ENCODE results near the gene AADACL4.
"Not testable (repeated sequence)": the region's sequence is repeated elsewhere in the genome, so short reads cannot be mapped to it uniquely, and the experiment has no call there.

DNA sequence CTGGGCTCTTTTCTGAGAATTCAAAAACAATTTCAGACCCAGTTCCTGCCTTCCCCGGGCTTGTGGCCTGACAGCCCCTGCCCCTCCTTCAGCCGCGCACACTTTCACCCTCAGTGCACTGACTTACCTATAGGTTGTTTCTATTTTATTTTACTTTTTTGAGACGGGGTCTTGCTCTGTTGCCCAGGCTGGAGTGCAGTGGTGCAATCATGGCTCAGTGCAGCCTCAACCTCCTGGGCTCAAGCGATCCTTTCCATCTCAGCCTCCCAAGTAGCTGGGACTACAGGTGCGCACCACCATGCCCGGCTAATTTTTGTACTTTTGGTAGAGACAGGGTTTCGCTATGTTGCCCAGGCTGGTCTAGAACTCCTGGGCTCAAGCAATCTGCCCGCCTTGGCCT is 1.5 kb downstream of the AADACL4 start:
- TF ChIP-seq, protein P1, sequence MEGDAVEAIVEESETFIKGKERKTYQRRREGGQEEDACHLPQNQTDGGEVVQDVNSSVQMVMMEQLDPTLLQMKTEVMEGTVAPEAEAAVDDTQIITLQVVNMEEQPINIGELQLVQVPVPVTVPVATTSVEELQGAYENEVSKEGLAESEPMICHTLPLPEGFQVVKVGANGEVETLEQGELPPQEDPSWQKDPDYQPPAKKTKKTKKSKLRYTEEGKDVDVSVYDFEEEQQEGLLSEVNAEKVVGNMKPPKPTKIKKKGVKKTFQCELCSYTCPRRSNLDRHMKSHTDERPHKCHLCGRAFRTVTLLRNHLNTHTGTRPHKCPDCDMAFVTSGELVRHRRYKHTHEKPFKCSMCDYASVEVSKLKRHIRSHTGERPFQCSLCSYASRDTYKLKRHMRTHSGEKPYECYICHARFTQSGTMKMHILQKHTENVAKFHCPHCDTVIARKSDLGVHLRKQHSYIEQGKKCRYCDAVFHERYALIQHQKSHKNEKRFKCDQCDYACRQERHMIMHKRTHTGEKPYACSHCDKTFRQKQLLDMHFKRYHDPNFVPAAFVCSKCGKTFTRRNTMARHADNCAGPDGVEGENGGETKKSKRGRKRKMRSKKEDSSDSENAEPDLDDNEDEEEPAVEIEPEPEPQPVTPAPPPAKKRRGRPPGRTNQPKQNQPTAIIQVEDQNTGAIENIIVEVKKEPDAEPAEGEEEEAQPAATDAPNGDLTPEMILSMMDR (IDR thresholded peaks at IDR 0.05), result not testable (repeated sequence)
- not testable (repeated sequence) for TF ChIP-seq POLR2AphosphoS5, TCF7L2 (IDR thresholded peaks at IDR 0.05; ENCODE audit: low read depth, low read length)

Measured in Panc1 (cell line).